MM.1S (cell line): ENCODE measurements around the gene OR7C2.
"Not testable (repeated sequence)": the region's sequence is repeated elsewhere in the genome, so short reads cannot be mapped to it uniquely, and the experiment has no call there.

ENCODE experiments used
- EZH2 ChIP-seq: fragments of 300-600 bp; sonication (generic); optimal IDR thresholded peaks from 2 replicates; pipeline ENCODE3; 2017; ENCODE audit warnings: low read depth, mild to moderate bottlenecking, antibody characterized with exemption, low read length, mixed read lengths
- EZH2phosphoT487 ChIP-seq: fragments of 300-600 bp; sonication (generic); IDR thresholded peaks from 2 replicates; pipeline ENCODE4 v1.6.1; 2018; ENCODE audit warnings: antibody characterized with exemption, low read length
- TF ChIP-seq, protein P1 (sequence below): fragments of 300-600 bp; sonication (generic); IDR thresholded peaks from 2 replicates; pipeline ENCODE4 v1.5.1; 2016; ENCODE audit warnings: antibody characterized with exemption, low read length, mixed read lengths

GRCh38 chr19:14949413-14949812 is 8.1 kb downstream of the OR7C2 start:
- TF ChIP-seq, protein P1, sequence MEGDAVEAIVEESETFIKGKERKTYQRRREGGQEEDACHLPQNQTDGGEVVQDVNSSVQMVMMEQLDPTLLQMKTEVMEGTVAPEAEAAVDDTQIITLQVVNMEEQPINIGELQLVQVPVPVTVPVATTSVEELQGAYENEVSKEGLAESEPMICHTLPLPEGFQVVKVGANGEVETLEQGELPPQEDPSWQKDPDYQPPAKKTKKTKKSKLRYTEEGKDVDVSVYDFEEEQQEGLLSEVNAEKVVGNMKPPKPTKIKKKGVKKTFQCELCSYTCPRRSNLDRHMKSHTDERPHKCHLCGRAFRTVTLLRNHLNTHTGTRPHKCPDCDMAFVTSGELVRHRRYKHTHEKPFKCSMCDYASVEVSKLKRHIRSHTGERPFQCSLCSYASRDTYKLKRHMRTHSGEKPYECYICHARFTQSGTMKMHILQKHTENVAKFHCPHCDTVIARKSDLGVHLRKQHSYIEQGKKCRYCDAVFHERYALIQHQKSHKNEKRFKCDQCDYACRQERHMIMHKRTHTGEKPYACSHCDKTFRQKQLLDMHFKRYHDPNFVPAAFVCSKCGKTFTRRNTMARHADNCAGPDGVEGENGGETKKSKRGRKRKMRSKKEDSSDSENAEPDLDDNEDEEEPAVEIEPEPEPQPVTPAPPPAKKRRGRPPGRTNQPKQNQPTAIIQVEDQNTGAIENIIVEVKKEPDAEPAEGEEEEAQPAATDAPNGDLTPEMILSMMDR: not testable (repeated sequence)
- TF ChIP-seq EZH2, EZH2phosphoT487: not testable (repeated sequence)
